Ramos (cell line): Measurements from ENCODE around the gene EPS15.
"Not testable (repeated sequence)": the region's sequence is repeated elsewhere in the genome, so short reads cannot be mapped to it uniquely, and the experiment has no call there.

Experiments used
- in situ Hi-C: fragments of 300-500 bp; cut with MboI; formaldehyde crosslinking; loops from one replicate; pipeline ENCODE4 v1.14.3; 2022; ENCODE audit warnings: low sequenced_read_pairs; ENCODE audit not compliant: unreplicated experiment

The EPS15 gene

DNA sequence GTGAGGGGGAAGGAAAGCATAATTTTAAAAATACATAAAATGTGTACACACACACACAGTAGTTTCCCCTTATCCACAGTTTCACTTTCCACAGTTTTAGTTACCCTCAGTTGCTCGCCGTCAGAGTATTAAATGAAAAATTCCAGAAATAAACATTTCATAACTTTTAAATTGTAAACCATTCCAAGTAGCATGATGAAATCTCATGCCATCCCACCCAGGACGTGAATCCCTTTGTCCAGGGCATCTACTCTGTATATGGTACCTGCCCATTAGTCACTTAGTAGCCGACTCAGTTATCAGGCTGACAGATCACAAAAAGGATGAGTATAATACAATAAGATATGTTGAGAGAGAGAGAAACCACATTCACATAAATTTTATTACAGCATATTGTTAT, 36.2 kb downstream of the EPS15 start:
- in situ Hi-C loops = no loop called here

- in situ Hi-C loops = not testable (repeated sequence)
Measured at GRCh38 chr1:51474832-51475620, 44.0 kb downstream of the EPS15 start.

GRCh38 chr1:51473331-51474115, 45.5 kb downstream of the EPS15 start:
- in situ Hi-C loops = no loop called here

- in situ Hi-C loops = no loop called here
Measured at GRCh38 chr1:51472359-51472758, 46.7 kb downstream of the EPS15 start.

DNA sequence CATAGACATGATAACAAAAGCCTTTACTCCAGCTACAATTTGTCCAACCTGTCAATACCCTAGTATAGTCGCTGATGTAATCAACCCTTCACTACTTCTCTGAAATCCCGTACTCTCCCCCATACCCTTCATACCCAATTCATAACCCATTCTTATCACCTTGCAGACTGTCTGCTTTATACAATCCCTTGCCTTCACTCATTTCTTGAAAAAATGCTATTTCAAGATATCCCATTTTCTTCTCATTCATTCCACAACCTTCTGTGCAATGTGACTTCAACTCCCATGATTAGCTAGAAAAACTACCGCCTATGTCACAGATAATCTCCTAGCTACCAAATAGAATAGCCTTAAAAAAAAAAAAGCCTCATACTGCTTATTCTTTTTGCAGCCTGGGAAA, 49.5 kb downstream of the EPS15 start:
- in situ Hi-C loops = no loop called here

DNA sequence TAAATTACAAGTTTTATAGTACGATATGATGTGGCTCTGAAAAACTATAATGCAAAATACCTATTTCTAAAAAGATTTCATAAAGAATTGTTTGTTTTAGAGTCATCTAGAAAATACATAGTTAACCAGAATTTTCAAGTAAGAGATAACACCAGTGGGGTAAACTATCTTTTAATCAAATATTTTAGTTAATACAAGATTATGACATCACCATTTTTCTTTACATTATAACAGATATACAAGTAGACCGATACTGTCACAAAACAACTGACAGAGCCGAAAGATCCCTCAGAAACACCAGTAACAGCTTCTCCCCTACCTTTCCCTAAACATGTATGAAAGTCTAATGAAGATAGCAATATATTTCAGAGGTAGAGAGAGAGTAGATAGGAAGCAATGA, 54.2 kb downstream of the EPS15 start:
- in situ Hi-C loops = no loop called here

GRCh38 chr1:51463561-51463960, 55.5 kb downstream of the EPS15 start:
- in situ Hi-C loops = no loop called here

- in situ Hi-C loops = not testable (repeated sequence)
Measured at GRCh38 chr1:51462289-51462688, 56.8 kb downstream of the EPS15 start.

GRCh38 chr1:51454554-51454953, 64.5 kb downstream of the EPS15 start:
- in situ Hi-C loops = no loop called here

DNA sequence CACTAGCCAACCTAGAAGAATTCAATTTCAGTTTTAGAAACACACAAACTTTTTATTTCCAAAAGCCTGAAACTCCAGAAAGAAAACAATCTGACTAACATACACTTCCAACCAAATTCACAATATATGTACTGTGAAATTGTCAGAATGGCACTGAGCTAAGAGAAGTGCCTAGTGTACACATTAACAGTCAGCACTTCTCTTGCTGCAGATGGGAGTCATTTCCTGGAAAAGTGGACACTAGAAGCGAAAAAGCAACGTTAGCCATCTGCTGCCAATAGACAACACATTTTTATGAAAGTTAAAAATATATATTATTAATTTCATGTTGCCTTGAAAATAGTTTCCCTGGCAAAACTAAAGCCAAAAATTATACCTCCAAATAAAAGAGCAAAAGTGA, 66.1 kb downstream of the EPS15 start:
- in situ Hi-C loops = no loop called here

- in situ Hi-C loops = not testable (repeated sequence)
Measured at GRCh38 chr1:51448844-51449454, 70.1 kb downstream of the EPS15 start.

DNA sequence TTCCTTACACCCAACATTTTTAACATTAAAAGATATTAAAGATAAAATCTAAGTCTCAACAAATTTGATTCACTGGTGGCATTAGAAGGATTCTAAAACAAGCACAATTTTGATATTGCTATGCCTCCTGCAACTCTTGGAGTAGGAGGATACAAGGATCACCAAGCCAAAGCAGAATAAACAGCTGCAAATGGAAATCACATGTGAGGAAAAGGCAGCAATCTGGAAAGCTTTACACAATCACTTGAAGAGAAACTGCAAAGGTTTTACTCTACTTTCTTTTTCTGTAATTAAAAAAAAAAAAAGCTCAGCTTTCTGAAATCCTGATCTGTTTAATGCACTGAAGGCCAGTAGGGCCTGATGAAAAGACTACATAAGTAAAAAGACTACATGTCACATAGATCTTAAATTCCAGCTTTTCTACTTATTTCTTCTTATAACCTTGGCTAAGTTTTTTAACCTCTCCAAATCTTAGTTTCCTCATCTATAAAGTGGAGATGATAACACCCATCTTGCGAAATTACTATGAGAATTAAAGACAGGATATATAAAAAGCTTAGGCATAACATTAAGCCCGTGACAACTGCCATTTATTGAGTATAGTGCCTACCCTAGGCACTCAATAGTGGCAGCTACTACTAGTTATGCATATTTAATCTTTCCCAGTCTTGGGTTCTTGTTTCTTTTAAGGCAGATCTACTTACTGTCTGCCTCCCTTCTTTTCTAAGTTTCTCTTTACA, 73.5 kb downstream of the EPS15 start:
- in situ Hi-C loops = no loop called here

DNA sequence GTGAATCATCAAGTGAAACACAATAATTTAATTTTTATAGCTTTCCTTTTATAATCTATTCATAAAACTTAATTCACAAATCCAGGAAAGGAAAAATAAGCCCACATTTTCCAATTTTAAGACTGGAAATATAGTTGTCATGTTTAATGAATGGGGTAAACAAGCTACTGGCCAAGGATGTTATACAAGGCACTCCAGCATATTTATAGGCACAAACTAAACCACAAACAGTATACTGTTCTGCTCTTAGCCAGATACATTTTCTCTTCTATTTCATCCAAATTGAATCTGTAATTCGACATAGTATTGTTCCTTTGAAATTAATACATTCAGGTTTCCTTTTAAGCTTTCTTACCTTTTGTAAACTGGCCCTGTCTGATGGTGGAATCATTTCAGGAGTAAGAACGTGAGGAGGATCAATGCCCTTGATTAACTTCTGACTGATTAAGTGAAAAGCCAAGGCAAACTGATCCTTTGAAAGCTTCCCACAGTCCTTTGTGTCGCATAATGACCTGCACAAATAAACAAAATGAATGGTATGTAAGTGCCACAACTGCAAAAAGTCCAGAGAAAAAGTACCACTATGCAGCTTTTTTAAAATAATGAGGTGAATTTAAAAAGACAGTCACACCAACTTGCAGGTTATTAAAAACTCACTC, 74.4 kb downstream of the EPS15 start:
- in situ Hi-C loops = no loop called here

GRCh38 chr1:51444096-51444495, 75.0 kb downstream of the EPS15 start:
- in situ Hi-C loops = no loop called here

- in situ Hi-C loops = no loop called here
Measured at GRCh38 chr1:51443555-51443954, 75.5 kb downstream of the EPS15 start.

DNA sequence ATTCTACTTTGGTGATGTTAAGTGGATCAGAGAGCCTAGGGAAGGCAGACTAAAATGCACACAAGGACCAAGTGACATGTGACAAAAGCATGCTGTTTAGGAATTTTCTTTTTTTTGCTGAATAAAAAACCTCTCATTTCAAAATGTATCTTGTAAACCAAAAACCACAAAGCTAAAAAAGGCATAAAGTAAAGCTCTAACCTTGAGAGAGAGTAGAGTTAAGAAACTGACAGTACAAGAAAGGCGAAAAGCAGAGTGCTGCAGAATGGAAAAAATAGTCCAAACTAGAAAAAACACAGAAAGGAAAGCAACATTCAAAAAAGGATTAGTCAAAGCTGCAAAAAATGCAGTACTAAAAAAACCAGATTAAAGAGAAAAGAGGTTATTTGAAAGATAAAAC, 76.5 kb downstream of the EPS15 start:
- in situ Hi-C loops = no loop called here

- in situ Hi-C loops = no loop called here
Measured at GRCh38 chr1:51442198-51442597, 76.9 kb downstream of the EPS15 start.

DNA sequence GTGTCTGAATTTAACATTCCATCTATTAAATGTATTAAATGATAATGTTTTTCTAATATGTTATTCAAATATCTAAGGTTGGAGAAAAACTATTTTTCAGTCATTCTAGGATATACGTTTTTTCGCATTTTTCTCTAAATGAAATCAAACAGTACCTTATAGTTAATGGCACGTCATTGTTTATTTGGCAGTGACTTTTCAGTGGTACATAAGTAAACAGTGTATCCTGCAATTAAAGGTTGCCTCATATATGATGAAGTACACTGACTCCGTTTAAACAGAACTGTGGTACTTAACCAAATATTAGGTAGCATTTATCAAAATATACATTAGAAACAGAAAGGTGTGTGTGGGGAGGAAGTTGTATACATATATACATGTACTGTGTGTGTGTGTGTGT, 79.2 kb downstream of the EPS15 start:
- in situ Hi-C loops = no loop called here

- in situ Hi-C loops = no loop called here
Measured at GRCh38 chr1:51439053-51439452, 80.0 kb downstream of the EPS15 start.

- in situ Hi-C loops = not testable (repeated sequence)
Measured at GRCh38 chr1:51437391-51437790, 81.7 kb downstream of the EPS15 start.
